Naive B cell (primary cell): ENCODE data around the gene CSGALNACT2. TPM values are rescaled to one million over a fixed set of nuclear protein-coding genes. Genes with fewer than 3 reads are reported as not detected.
A peak's percentile ranks its signal among the peaks of the same experiment; 100 is the strongest.

Experiments
- ATAC-seq, 2 donors: fragments of 150-1000 bp; cut with Tn5 transposase; 2 replicates each; pipeline ENCODE4 v1.10.0; 2021; ENCODE audit warnings: low read depth in 2 of 2, mild to moderate bottlenecking in 2 of 2, moderate library complexity in 2 of 2
- DNase-seq: peaks from one replicate; pipeline ENCODE4 v3.0.0; 2022
- H3K27ac Mint-ChIP-seq, 6 donors: one replicate each; pipeline ENCODE4 v1.8.0; 2020 to 2022; ENCODE audit warnings: mild to moderate bottlenecking in 6 of 6, mixed read lengths in 6 of 6, moderate library complexity in 5 of 6, inconsistent platforms in 2 of 6
- H3K27me3 Mint-ChIP-seq, 3 donors: one replicate each; pipeline ENCODE4 v1.8.0; 2021 to 2022; ENCODE audit warnings: mixed read lengths in 3 of 3, mild to moderate bottlenecking in 1 of 3
- H3K36me3 Mint-ChIP-seq, 2 donors: one replicate each; pipeline ENCODE4 v1.8.0; 2020 to 2022; ENCODE audit warnings: mixed read lengths in 2 of 2, inconsistent platforms in 1 of 2, mild to moderate bottlenecking in 1 of 2
- H3K4me1 Mint-ChIP-seq, 3 donors: one replicate each; pipeline ENCODE4 v1.8.0; 2020 to 2022; ENCODE audit warnings: mixed read lengths in 3 of 3, inconsistent platforms in 1 of 3, mild to moderate bottlenecking in 1 of 3, moderate library complexity in 1 of 3
- H3K4me3 Mint-ChIP-seq, 8 donors: one replicate each; pipeline ENCODE4 v1.8.0; 2020 to 2022; ENCODE audit warnings: mild to moderate bottlenecking in 8 of 8, mixed read lengths in 8 of 8, moderate library complexity in 8 of 8, inconsistent platforms in 2 of 8
- H3K9me3 Mint-ChIP-seq, 7 donors: one replicate each; pipeline ENCODE4 v1.8.0; 2020 to 2022; ENCODE audit warnings: mixed read lengths in 7 of 7, mild to moderate bottlenecking in 5 of 7, inconsistent platforms in 2 of 7, moderate library complexity in 1 of 7
- polyA plus RNA-seq, 6 donors: library from polyadenylated mRNA; unstranded; fragments of 300-500 nt; fragmentation: Illumina TruSeq; gene quantifications; one replicate each; pipeline ENCODE4 v1.2.3, GENCODE V29; 2021; ENCODE audit warnings: low read depth in 6 of 6

Gene CSGALNACT2
- polyA plus RNA-seq, 6 donors from 2014 or later: 10.0 to 16.0 (median 12.4) TPM

- H3K27me3 Mint-ChIP-seq: peaks cover 28 to 46% (median 42%) of the 10 kb centered on the region in 3 donors
- peaks cover 25 to 28% (median 25%) of the 10 kb centered on the region in 3 donors for H3K4me1 Mint-ChIP-seq
- peak overlapping the region in 6 of 8 donors; percentile 70 to 82 (median 73) for H3K4me3 Mint-ChIP-seq
- H3K27ac Mint-ChIP-seq: peak overlapping the region in 1 of 6 donors; percentile 68
- H3K36me3 Mint-ChIP-seq: no peaks in the 10 kb centered on the region
- H3K9me3 Mint-ChIP-seq: no peaks in the 10 kb centered on the region
- ATAC-seq: peak in 1 of 2 donors; percentile 12
- DNase-seq: no peak
Observed at GRCh38 chr10:43229208-43230061, 91.2 kb downstream of the CSGALNACT2 start.

- H3K27me3 Mint-ChIP-seq: peaks cover 22 to 39% (median 34%) of the 10 kb centered on the region in 3 donors
- H3K36me3 Mint-ChIP-seq: no peaks in the 10 kb centered on the region
- no peaks in the 10 kb centered on the region for H3K9me3 Mint-ChIP-seq
- H3K4me1 Mint-ChIP-seq: peaks cover 21 to 28% (median 25%) of the 10 kb centered on the region in 3 donors
- peak overlapping the region in 6 of 8 donors; percentile 25 to 70 (median 49) for H3K4me3 Mint-ChIP-seq
- H3K27ac Mint-ChIP-seq: no peak overlapping the region
- DNase-seq (no peak), ATAC-seq (no peak)
Observed at GRCh38 chr10:43230101-43230908, 92.1 kb downstream of the CSGALNACT2 start.

GRCh38 chr10:43230909-43231522 lies 92.8 kb downstream of the CSGALNACT2 start:
- DNase-seq: no peak
- ATAC-seq: peak; percentile 4 to 7
- peak overlapping the region in 2 of 6 donors; percentile 56 to 67 for H3K27ac Mint-ChIP-seq
- H3K9me3 Mint-ChIP-seq: no peaks in the 10 kb centered on the region
- H3K27me3 Mint-ChIP-seq: peaks cover 27 to 34% (median 30%) of the 10 kb centered on the region in 3 donors
- H3K4me3 Mint-ChIP-seq: peak overlapping the region in 6 of 8 donors; percentile 25 to 73 (median 60)
- peaks cover 21 to 28% (median 25%) of the 10 kb centered on the region in 3 donors for H3K4me1 Mint-ChIP-seq
- H3K36me3 Mint-ChIP-seq: no peaks in the 10 kb centered on the region

- Mint-ChIP-seq H3K27ac (peak overlapping the region in 2 of 6 donors; percentile 56 to 67), H3K4me3 (peak overlapping the region in 5 of 8 donors; percentile 25 to 73 (median 57)), H3K36me3 (no peaks in the 10 kb centered on the region), H3K27me3 (peaks cover 26 to 34% (median 26%) of the 10 kb centered on the region in 3 donors), H3K9me3 (no peaks in the 10 kb centered on the region), H3K4me1 (peaks cover 21 to 28% (median 25%) of the 10 kb centered on the region in 3 donors)
- ATAC-seq (peak; percentile 84 to 86), DNase-seq (peak; percentile 11)
Observed at GRCh38 chr10:43231523-43232078, 93.4 kb downstream of the CSGALNACT2 start.

- Mint-ChIP-seq H3K9me3 (peaks cover 0 to 2% (median 0%) of the 10 kb centered on the region in 7 donors), H3K36me3 (no peaks in the 10 kb centered on the region), H3K4me1 (peaks cover 17 to 24% (median 19%) of the 10 kb centered on the region in 3 donors), H3K27ac (no peak overlapping the region), H3K4me3 (no peak overlapping the region), H3K27me3 (peaks cover 15 to 21% (median 18%) of the 10 kb centered on the region in 3 donors)
- ATAC-seq: no peak
- DNase-seq: no peak
Observed at GRCh38 chr10:43233601-43234430, 95.6 kb downstream of the CSGALNACT2 start.

GRCh38 chr10:43234471-43235041 lies 96.3 kb downstream of the CSGALNACT2 start:
- peaks cover 0 to 9% (median 5%) of the 10 kb centered on the region in 7 donors for H3K9me3 Mint-ChIP-seq
- no peak for ATAC-seq
- H3K4me3 Mint-ChIP-seq: no peak overlapping the region
- H3K27ac Mint-ChIP-seq: no peak overlapping the region
- DNase-seq: no peak
- peaks cover 13 to 21% (median 15%) of the 10 kb centered on the region in 3 donors for H3K4me1 Mint-ChIP-seq
- H3K36me3 Mint-ChIP-seq: peaks cover 0 to 5% of the 10 kb centered on the region in 2 donors
- H3K27me3 Mint-ChIP-seq: peaks cover 9 to 21% (median 16%) of the 10 kb centered on the region in 3 donors

Other genes with a start within 250 kb of the CSGALNACT2 start
- gene RET, start 61.4 kb upstream of the CSGALNACT2 start, polyA plus RNA-seq: not detected
- under 1 TPM in 5 of 6 donors, not detected in 1; 0.21 to 0.73 (median 0.37) TPM for gene RASGEF1A, start 128.6 kb downstream of the CSGALNACT2 start, polyA plus RNA-seq
- not detected for gene FXYD4, start 233.2 kb downstream of the CSGALNACT2 start, polyA plus RNA-seq